Measurements from ENCODE around the gene CEP89.

DNA sequence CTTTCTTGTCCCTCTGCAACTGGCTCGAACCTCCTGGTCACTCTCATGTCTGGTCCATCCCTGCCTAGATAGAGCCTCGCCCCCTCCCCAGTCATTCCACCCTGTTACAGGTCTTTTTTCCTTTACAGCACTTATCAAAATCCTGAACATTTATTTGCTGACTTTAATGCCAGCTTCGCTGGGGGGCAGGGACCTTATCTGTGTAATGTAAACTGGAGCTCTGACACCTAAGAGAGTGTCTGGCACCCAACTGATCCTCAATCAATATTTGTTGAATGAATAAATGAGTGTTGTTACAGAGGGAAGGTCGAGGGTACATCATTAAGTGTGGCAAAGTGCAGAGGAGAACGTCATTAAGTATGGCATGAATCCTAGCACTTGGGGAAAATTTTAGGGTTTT lies 17.0 kb upstream of the CEP89 start:
- TF ChIP-seq, protein P1, sequence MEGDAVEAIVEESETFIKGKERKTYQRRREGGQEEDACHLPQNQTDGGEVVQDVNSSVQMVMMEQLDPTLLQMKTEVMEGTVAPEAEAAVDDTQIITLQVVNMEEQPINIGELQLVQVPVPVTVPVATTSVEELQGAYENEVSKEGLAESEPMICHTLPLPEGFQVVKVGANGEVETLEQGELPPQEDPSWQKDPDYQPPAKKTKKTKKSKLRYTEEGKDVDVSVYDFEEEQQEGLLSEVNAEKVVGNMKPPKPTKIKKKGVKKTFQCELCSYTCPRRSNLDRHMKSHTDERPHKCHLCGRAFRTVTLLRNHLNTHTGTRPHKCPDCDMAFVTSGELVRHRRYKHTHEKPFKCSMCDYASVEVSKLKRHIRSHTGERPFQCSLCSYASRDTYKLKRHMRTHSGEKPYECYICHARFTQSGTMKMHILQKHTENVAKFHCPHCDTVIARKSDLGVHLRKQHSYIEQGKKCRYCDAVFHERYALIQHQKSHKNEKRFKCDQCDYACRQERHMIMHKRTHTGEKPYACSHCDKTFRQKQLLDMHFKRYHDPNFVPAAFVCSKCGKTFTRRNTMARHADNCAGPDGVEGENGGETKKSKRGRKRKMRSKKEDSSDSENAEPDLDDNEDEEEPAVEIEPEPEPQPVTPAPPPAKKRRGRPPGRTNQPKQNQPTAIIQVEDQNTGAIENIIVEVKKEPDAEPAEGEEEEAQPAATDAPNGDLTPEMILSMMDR (IDR thresholded peaks at IDR 0.05 in 8 of 11, conservative IDR thresholded peaks at IDR 0.05 in 3 of 11) = no peak
- no peak for TF ChIP-seq POLR2AphosphoS5 (IDR thresholded peaks at IDR 0.05)
